ENCODE data around the gene PILRA. TPM values are rescaled to one million over a fixed set of nuclear protein-coding genes. Genes with fewer than 3 reads are reported as not detected.

The PILRA gene
- total and polyA plus RNA-seq, 2 donors (not counting 1 experiment from before 2014, with no cell fraction given), result 10.3 to 23.0 TPM

DNA sequence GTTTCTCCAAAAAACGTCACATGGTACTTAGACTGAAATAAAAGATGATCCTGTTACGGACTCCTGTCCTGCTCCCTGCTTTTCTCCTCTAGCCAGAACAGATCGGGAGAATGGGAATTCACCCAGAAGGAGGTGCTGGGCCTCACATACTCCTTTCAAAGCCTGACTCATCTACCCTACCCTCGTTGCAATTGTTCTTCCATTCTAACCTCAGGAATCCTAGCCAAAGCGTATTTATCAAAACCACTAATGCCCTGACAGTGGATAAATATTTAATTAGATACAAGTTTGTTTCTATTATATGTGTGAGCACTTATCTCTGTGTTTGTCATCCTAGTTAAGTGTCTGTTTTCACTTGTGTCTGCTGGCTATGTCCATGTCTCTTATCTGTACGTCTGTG lies 33.5 kb downstream of the PILRA start:
- Histone ChIP-seq H3K36me3 (replicated peaks in 1 of 2; ENCODE audit: control extremely low read depth in 1 of 2, control insufficient read depth in 1 of 2, extremely low read depth in 1 of 2, insufficient read depth in 2 of 2, low read length in 1 of 2) (peaks cover 0 to 15% of the 10 kb centered on the region in 2 experiments), H3K4me2 (replicated peaks; ENCODE audit: low read depth, low read length, poor library complexity, severe bottlenecking) (no peak overlapping the region), H3K27ac (ENCODE audit: low read length in 2 of 2) (no peak overlapping the region), H3K9me3 (ENCODE audit: control extremely low read depth in 1 of 3, control insufficient read depth in 2 of 3, insufficient read depth in 1 of 3, low read length in 2 of 3) (no peaks in the 10 kb centered on the region), H2AFZ (ENCODE audit: insufficient read depth, low read depth, low read length, poor library complexity, severe bottlenecking) (no peak overlapping the region), H3K79me2 (ENCODE audit: control insufficient read depth, insufficient read depth, low read length) (no peaks in the 10 kb centered on the region), H3K4me3 (ENCODE audit: control extremely low read depth in 1 of 5, extremely low read depth in 1 of 5, insufficient read depth in 1 of 5, low read depth in 2 of 5, low read length in 4 of 5) (no peak overlapping the region), H4K20me1 (ENCODE audit: control insufficient read depth, insufficient read depth, low read length, poor library complexity, severe bottlenecking) (no peaks in the 10 kb centered on the region), H3K9ac (ENCODE audit: low read length) (no peak overlapping the region), H3K4me1 (ENCODE audit: control insufficient read depth in 2 of 2, insufficient read depth in 2 of 2, low read length in 2 of 2) (peaks cover 15 to 20% of the 10 kb centered on the region in 2 donors), H3K27me3 (replicated peaks in 1 of 4; ENCODE audit: control extremely low read depth in 1 of 4, control insufficient read depth in 3 of 4, insufficient read depth in 4 of 4, low read length in 3 of 4) (no peaks in the 10 kb centered on the region)
- Mint-ChIP-seq H3K9me3 (ENCODE audit: insufficient read depth) (no peaks in the 10 kb centered on the region), H3K27me3 (no peaks in the 10 kb centered on the region), H3K4me1 (peaks cover 9% of the 10 kb centered on the region), H3K27ac (no peak overlapping the region), H3K4me3 (no peak overlapping the region)
- ATAC-seq (ENCODE audit: low read depth) (no peak), DNase-seq (no peak)
- TF ChIP-seq, protein P1, sequence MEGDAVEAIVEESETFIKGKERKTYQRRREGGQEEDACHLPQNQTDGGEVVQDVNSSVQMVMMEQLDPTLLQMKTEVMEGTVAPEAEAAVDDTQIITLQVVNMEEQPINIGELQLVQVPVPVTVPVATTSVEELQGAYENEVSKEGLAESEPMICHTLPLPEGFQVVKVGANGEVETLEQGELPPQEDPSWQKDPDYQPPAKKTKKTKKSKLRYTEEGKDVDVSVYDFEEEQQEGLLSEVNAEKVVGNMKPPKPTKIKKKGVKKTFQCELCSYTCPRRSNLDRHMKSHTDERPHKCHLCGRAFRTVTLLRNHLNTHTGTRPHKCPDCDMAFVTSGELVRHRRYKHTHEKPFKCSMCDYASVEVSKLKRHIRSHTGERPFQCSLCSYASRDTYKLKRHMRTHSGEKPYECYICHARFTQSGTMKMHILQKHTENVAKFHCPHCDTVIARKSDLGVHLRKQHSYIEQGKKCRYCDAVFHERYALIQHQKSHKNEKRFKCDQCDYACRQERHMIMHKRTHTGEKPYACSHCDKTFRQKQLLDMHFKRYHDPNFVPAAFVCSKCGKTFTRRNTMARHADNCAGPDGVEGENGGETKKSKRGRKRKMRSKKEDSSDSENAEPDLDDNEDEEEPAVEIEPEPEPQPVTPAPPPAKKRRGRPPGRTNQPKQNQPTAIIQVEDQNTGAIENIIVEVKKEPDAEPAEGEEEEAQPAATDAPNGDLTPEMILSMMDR (IDR thresholded peaks at IDR 0.05), result no peak
- no peak for TF ChIP-seq EZH2 (IDR thresholded peaks at IDR 0.05; ENCODE audit: borderline replicate concordance, insufficient read depth, low read depth, low read length, poor library complexity, severe bottlenecking)
- ChIA-PET POLR2A (interaction anchor here (0.6 to 2.4 kb wide), 5 partner anchors 10 to 207 kb away, joined by 4 to 11 read pairs (median 9); partner anchors contain the start of genes MEPCE and ZCWPW1), CTCF (interaction anchor here (0.6 to 4.4 kb wide), 35 partner anchors 10 to 493 kb away, joined by 3 to 67 read pairs (median 7); partner anchors contain the start of genes GPC2, MEPCE, PILRB and PVRIG)
- intact Hi-C loops (cut with micrococcal nuclease), result loop anchor here (1.0 to 2.0 kb wide), 4 partner anchors 37 to 274 kb away; partner anchors contain the start of gene PILRB
- 70% methylated on average over 2 of the region's 6 CpGs for WGBS (ENCODE audit: insufficient coverage)

All from B cell (primary cell).